BJ (cell line): ENCODE measurements around the gene WDR88. TPM values are rescaled to one million over a fixed set of nuclear protein-coding genes. Genes with fewer than 3 reads are reported as not detected.

Source experiments
- CTCF ChIA-PET: fragments of 350-600 bp; formaldehyde crosslinking; extraction: SDS; loops from one replicate; lab custom pipeline; 2021; ENCODE audit warnings: antibody characterized with exemption, inconsistent platforms; lab: Yijun Ruan, JAX
- POLR2A ChIA-PET: fragments of 300-600 bp; sonication (Branson Sonifier 250); formaldehyde crosslinking; extraction: SDS; loops from one replicate; lab custom pipeline; 2021; ENCODE audit warnings: antibody characterized with exemption; lab: Charles Lee
- DNase-seq: peaks from one replicate; pipeline ENCODE4 v3.0.0-alpha.2; 2011; ENCODE audit warnings: low read depth
- H3K27me3 ChIP-seq: 2 replicates; pipeline ENCODE4 v1.6.0; 2011; ENCODE audit warnings: low read length; ENCODE audit not compliant: control insufficient read depth, insufficient read depth
- H3K36me3 ChIP-seq: 2 replicates; pipeline ENCODE4 v1.5.1; 2011; ENCODE audit warnings: low read length; ENCODE audit not compliant: control insufficient read depth, insufficient read depth
- H3K4me3 ChIP-seq: 2 replicates; pipeline ENCODE4 v1.5.1; 2011; ENCODE audit warnings: low read depth, mild to moderate bottlenecking, control low read depth, low read length
- CTCF ChIP-seq: IDR thresholded peaks from 2 replicates; pipeline ENCODE4 v1.5.1; 2011; ENCODE audit warnings: low read depth, mild to moderate bottlenecking, control low read depth, inconsistent platforms, low read length, moderate library complexity; ENCODE audit not compliant: insufficient read depth
- polyA plus RNA-seq: library from polyadenylated mRNA; depleted of rRNA; stranded (reverse); fragments of >200 nt; gene quantifications from 2 replicates; pipeline ENCODE4 v1.2.3, GENCODE V29; 2011

WDR88 gene
- polyA plus RNA-seq, 1 experiment: not detected

- POLR2A ChIA-PET: no interaction called here
- CTCF ChIA-PET: interaction anchor here (0.7 to 0.9 kb wide), 2 partner anchors 36 to 194 kb away, joined by 3 to 5 read pairs; no protein-coding TSS in a partner anchor
- H3K27me3 ChIP-seq: no peaks in the 10 kb centered on the region
- no peaks in the 10 kb centered on the region for H3K36me3 ChIP-seq
- DNase-seq: no peak
- no peak overlapping the region for H3K4me3 ChIP-seq
- TF ChIP-seq CTCF: no peak
Measured at GRCh38 chr19:33212436-33213172, 80.7 kb downstream of the WDR88 start.

DNA sequence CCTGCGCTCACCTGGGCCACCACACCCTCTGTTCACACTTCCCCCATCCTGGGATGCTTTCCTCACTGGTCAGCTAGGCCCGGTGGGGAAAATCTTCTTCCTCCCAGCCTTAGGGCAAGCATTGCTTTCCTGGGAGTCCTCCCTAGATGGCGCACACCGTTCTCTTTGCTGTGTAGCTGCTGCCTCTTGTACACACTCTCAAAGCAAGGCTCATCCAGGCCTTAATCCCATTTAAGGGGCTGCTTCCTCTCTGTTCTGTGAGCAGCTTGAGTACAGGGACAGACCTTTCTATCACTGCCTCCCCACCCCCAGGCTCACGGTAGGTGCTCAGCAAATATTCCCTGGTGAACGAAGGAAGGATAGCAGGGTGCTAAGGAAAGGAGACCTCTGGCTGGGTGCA is 82.7 kb downstream of the WDR88 start:
- H3K27me3 ChIP-seq: no peaks in the 10 kb centered on the region
- CTCF ChIA-PET: interaction anchor here (0.8 to 2.0 kb wide), 4 partner anchors 9 to 192 kb away, joined by 3 to 6 read pairs (median 5); no protein-coding TSS in a partner anchor
- H3K36me3 ChIP-seq: no peaks in the 10 kb centered on the region
- POLR2A ChIA-PET: no interaction called here
- no peak for DNase-seq
- TF ChIP-seq CTCF: peak; percentile 53
- H3K4me3 ChIP-seq: no peak overlapping the region

DNA sequence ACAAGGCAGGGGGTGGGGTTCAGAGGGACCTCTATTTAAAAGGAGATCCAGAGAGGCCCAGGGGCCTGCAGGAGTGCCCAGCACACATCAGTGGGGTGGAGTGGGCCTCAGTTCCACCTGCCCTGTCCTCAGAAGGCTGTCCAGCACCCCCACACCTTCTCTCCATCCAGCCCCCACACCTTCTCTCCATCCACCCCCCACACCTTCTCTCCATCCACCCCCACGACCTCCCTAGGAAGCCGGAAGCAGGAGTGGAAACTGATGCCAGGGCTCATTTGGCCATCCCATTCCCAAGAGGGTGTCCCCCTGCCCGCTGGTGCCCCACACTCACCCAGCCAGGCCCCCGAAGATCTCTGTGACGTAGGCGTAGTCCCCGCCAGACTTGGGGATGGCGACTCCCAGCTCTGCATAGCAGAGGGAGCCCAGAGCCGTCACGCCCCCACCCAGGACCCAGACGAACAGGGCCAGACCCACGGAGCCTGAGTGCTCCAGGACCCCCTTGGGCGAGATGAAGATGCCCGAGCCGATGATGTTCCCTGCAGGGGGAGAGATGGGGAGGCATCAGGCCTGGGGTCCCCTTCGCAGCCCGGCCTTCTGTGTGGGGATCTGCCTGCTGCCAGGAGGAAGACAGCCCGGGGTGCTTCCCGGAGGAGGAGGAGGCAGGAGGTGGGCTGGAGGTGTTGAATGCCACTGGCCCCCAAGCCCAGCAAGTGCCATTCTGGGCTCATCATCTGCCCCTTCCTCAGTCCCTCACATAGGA is 83.7 kb downstream of the WDR88 start:
- CTCF ChIA-PET: interaction anchor here (2.0 kb wide), 1 partner anchor 8 kb away, joined by 6 read pairs; no protein-coding TSS in a partner anchor

DNA sequence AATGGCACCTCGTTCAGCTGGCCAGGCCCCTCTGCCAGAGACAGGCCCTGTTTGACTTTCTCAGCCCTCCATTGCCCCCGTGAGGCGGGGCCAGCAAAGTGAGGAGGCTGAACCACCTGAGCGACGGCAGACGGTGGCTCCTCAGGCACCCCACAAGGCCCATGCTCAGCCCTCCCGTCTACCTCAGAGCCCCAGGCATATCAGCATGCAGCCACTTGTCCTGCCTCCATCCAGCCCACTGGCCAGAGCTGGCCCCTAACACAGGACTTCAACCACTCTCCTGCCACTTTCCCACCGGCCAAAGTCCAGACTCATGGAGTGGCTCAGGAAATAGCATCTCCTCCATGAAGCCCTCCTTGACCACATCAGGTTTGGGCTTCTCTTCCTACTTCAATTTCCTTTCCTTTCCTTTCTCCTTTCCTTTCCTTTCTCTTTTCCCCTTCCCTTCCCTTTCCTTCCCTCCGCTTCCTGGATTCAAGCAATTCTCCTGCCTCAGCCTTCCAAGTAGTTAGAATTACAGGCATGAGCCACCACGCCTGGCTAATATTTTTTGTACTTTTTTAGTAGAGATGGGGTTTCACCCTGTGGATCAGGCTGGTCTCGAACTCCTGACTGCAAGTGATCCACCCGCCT is 84.4 kb downstream of the WDR88 start:
- no peaks in the 10 kb centered on the region; the same call in 1 of the 2 replicates for H3K27me3 ChIP-seq
- ChIA-PET CTCF (interaction anchor here (2.4 kb wide), 1 partner anchor 19 kb away, joined by 6 read pairs; no protein-coding TSS in a partner anchor), POLR2A (no interaction called here)
- no peak for TF ChIP-seq CTCF
- no peak for DNase-seq
- H3K36me3 ChIP-seq: no peaks in the 10 kb centered on the region
- H3K4me3 ChIP-seq: no peak overlapping the region

More for the DNA sequence above, 83.7 kb downstream of the WDR88 start:
- H3K27me3 ChIP-seq: no peaks in the 10 kb centered on the region
- H3K4me3 ChIP-seq: no peak overlapping the region
- no peak for DNase-seq
- no peaks in the 10 kb centered on the region for H3K36me3 ChIP-seq
- POLR2A ChIA-PET: no interaction called here
- TF ChIP-seq CTCF: no peak
